ENCODE data around the gene DEUP1. TPM values are rescaled to one million over a fixed set of nuclear protein-coding genes. Genes with fewer than 3 reads are reported as not detected.

The DEUP1 gene
- total and polyA plus RNA-seq, 8 donors, result 0.34 to 3.8 (median 2.4) TPM

DNA sequence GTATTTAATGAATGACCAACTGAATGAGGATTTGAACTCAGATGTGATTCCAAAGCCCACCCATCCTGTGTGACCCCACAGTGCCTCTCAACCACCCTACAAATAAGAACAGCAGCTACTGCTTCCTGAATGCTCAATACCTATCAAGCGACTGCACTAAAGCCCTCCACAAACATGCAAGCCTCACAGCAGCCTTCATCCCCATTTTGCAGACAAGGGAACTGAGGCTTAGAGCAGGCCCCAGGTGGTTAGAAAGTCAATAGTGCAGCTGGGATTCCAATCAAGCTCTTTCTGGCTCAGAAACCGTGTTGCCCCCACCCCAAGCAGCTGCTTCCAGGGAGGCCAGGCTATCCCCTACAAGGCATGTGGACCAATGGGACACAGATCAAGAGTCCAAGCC, 155.4 kb downstream of the DEUP1 start:
- TF ChIP-seq, protein P1, sequence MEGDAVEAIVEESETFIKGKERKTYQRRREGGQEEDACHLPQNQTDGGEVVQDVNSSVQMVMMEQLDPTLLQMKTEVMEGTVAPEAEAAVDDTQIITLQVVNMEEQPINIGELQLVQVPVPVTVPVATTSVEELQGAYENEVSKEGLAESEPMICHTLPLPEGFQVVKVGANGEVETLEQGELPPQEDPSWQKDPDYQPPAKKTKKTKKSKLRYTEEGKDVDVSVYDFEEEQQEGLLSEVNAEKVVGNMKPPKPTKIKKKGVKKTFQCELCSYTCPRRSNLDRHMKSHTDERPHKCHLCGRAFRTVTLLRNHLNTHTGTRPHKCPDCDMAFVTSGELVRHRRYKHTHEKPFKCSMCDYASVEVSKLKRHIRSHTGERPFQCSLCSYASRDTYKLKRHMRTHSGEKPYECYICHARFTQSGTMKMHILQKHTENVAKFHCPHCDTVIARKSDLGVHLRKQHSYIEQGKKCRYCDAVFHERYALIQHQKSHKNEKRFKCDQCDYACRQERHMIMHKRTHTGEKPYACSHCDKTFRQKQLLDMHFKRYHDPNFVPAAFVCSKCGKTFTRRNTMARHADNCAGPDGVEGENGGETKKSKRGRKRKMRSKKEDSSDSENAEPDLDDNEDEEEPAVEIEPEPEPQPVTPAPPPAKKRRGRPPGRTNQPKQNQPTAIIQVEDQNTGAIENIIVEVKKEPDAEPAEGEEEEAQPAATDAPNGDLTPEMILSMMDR (IDR thresholded peaks at IDR 0.05), result no peak
- intact Hi-C loops (cut with DNase I), result no loop called here

DNA sequence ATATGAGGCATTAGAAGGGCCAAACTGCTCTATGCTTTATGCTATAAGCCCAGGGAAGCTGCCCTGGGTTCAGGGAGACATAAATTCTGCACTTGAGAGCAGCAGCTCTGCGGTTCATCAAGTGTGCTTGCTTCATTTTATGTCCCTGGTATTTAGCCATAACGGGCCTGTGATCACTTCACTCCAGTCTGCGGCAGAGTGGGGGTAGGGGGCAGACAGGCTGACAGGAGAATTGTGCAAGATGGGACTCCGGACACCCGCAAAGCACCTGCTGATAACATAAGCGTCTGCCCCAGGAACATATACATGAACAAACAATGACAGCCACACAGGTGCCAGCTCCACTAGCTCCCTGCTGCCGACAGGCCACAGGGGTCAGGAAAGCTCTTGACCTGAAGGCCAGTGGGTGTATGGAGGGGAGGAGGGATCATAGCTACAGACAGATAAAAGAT, 156.5 kb downstream of the DEUP1 start:
- H3K4me1 ChIP-seq, result peaks cover 0 to 2% of the 10 kb centered on the region in 2 donors

More for the DNA sequence above, 155.4 kb downstream of the DEUP1 start:
- H3K4me3 ChIP-seq, result no peak overlapping the region
- H3K36me3 ChIP-seq, result peaks cover 0 to 19% of the 10 kb centered on the region in 2 donors
- H3K27me3 ChIP-seq, result no peaks in the 10 kb centered on the region
- H3K27ac ChIP-seq, result no peak overlapping the region
- no peak for ATAC-seq
- peaks cover 0 to 2% of the 10 kb centered on the region in 2 donors for H3K4me1 ChIP-seq
- DNase-seq, result no peak
- no peaks in the 10 kb centered on the region for H3K9me3 ChIP-seq

More for the DNA sequence above, 156.5 kb downstream of the DEUP1 start:
- no peaks in the 10 kb centered on the region for H3K9me3 ChIP-seq
- DNase-seq (no peak), ATAC-seq (peak; percentile 30)
- TF ChIP-seq, protein P1 (IDR thresholded peaks at IDR 0.05), result no peak
- H3K36me3 ChIP-seq, result peaks cover 0 to 12% of the 10 kb centered on the region in 2 donors
- H3K27me3 ChIP-seq, result no peaks in the 10 kb centered on the region
- intact Hi-C loops (cut with DNase I), result no loop called here
- H3K4me3 ChIP-seq, result no peak overlapping the region
- H3K27ac ChIP-seq, result no peak overlapping the region

Other genes with a start within 250 kb of the DEUP1 start
- gene SLC36A4, start 132.8 kb upstream of the DEUP1 start, total RNA-seq, result 10 to 100 TPM; 10.3 to 29.4 TPM
- 10 to 100 TPM; 11.1 to 22.3 (median 19.0) TPM for gene SLC36A4, start 132.8 kb upstream of the DEUP1 start, polyA plus RNA-seq (ENCODE audit: insufficient read length in 6 of 6)
- 10 to 100 TPM; 42.7 to 56.0 TPM for gene SMCO4, start 212.6 kb downstream of the DEUP1 start, total RNA-seq
- 10 to 100 TPM; 14.4 to 20.9 (median 18.1) TPM for gene SMCO4, start 212.6 kb downstream of the DEUP1 start, polyA plus RNA-seq (ENCODE audit: insufficient read length in 6 of 6)

All from left lung (tissue), 10 donors.